HG02938 (cell line): ENCODE measurements around the gene LRRC8B.
"Not testable (repeated sequence)": the region's sequence is repeated elsewhere in the genome, so short reads cannot be mapped to it uniquely, and the experiment has no call there.

Experiments used
- ATAC-seq: cut with Tn5 transposase; IDR thresholded peaks from one replicate; pipeline ENCODE4 v1.9.1; 2021; ENCODE audit warnings: mild to moderate bottlenecking, moderate library complexity; ENCODE audit not compliant: unreplicated experiment

Gene LRRC8B

DNA sequence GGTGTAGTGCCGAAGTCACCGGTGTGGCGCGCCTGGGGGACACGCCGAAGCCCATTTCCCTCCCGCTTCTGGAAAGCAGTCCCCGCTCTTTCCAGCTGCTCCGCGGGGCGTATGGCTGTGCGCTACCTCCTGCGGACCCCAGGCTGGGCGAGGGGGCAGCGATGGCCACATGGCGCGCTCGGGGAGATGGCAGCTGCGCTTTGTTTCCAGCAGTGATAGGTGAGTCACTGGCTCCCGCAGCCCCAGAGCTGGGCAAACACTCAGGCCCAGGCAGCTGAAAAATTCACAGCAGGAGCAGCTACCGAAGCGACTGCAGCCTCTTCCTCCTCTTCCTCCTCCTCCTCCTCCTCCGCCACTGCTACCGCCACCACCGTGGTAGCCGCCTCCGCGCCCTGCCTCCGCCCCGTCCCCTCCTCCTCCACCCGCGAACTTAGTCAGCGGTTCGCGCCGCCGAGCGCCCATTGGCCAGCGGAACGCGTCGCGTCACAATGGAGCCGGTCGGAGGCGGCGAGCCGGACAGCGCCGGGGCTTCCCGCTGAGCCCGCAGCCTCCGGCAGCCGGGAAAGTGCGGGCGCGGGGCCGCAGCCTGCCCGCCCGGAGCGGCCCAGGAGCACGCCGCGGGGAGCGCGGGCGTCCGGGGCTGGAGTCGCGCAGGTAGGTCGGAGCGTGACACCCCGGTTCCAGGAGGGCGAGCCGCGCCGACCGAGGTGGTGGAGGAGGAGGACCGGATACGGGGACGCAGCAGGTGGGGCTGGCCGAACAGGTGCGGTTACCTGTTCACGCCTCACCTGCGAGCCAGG, at the start of gene LRRC8B:
TSS of gene LRRC8B (plus strand) at position 461 of the 800 bp plus-strand sequence. CDS start 57,822 bp downstream, outside the sequence.
- ATAC-seq, result peak; percentile 69

DNA sequence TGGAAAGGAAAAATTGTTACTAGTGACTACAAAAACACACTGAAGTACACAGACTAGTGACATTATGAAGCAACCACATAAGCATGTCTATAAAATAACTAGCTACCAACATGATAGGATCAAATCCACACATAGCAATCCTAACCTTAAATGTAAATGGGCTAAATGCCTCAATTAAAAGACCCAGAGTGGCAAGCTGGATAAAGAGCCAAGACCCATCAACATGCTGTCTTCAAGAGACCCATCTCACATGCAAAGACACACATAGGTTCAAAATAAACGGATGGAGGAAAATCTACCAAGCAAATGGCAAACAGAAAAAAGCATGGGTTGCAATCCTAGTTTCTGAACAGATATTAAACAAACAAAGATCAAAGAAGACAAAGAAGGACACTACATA, 49.4 kb upstream of the LRRC8B start:
- no peak for ATAC-seq

DNA sequence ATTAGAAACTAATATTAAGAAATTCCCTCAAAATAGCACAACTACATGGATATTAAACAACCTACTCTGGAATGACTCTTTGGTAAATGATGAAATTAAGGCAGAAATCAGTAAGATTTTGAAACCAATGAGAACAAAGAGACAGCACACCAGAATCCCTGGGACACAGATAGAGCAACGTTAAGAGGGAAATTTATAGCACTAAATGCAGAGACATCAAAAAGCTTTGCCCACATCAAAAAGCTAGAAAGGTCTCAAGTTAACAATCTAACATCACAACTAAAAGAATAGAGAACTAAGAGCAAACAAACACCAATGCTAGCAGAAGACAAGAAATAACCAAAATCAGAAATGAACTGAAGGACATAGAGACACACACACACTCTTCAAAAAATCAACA, 48.6 kb upstream of the LRRC8B start:
- ATAC-seq, result no peak

DNA sequence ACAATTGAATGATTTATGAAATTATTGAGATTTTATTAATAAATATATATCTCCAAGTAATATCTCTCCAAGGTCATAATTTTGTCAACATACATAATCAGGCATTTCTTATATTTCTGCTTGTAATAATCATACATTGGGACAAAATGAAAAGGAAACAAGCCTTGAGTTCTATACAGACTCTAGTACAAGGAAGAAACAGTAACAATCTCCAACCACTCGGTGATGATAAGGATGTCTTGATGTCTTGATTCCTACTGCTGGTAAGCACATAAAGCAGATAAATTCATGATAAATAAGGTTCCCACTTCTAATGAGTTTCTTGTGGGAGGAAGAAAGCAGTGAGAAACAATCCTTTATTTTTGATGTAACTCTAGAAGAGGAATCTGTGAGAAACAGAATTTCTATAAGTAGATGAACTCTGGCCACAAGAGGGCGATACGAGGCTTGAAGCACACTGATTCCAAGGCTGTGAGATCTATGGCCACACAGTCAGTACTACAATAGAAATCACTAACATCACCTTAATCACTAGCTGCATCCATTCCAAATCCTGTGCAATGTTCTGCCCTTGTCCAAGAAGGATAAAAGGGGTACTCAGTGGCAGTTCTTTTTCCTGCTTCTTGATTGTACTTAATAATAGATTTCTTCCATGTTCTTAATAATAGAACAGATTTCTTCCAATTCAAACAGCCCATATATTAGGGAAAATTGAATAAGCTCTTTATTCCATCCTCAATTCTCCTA, 41.4 kb upstream of the LRRC8B start:
- ATAC-seq, result no peak

DNA sequence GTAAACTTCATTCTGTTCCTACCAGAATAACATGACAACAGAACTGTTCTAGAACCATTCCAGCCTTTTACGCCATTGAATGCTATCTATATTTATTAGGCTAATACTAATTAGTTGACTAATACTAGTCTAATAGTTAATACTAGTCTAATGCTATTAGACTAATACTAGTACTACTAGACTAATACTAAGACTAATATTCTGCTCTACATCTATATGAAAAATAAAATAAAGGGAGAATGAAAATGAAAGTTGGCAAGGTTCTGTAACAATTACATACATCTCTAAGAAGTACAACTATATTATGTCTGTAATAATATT, 40.9 kb upstream of the LRRC8B start:
- ATAC-seq, result no peak

DNA sequence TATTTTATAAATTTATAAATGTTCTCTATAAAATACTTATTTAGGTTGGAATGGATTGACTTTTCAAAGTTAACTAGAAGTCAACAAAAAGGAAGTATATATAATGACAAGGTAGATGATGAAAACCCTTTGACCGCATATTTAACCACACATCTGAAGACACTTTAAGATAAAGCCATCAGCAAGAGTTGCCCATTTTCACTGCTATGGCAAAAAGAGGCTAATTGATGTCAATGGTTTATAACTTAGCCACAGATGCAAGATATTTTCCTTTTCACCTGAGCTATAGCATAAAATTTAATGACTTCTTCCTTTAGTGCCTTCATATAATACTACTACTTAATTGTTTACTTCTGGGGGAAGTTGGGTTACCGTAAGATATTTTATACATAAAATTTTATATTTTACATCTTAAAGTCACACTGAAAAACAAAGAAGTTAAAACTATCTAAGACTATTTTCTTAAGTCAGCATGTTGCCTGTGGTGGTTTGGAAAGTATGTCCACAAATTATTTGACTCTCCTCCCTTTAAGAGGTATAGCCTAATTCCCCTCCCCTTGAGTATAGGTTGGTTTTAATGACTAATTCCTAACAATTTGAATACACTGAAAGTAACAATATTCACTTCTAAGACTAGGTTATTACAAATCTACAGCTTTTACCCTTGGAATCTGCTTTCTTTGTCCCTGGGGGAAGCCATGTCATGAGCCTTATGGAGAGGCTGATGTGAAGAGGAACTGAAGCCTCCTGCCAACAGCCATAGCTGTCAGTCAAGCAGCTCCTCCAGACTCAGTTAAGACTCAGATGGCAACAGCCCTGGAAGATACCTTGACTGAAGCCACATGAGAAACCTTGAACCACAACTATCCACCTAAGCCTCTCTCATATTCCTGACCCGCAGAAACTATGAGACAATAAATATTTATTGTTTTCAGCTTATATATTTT, 40.3 kb upstream of the LRRC8B start:
- no peak for ATAC-seq

DNA sequence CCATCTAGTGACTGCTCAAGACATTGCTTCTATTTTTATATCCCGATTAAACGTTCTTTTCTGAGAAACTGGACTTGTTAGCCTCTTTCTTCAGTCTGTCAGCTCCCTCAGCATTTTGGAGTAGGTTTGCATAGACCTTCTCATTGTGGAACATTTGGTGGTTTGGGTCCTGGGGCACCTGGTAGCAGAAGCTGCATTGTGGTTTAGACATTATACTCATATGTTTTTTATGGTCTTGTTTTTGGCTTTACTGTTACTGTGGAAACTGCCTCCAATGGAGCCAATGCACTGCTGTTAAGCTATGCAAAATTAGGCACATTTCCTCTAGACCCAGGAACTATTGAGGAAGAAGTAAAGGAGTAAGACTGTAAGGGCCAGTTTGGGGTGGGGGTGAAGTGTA, 36.7 kb upstream of the LRRC8B start:
- ATAC-seq, result peak; percentile 75

DNA sequence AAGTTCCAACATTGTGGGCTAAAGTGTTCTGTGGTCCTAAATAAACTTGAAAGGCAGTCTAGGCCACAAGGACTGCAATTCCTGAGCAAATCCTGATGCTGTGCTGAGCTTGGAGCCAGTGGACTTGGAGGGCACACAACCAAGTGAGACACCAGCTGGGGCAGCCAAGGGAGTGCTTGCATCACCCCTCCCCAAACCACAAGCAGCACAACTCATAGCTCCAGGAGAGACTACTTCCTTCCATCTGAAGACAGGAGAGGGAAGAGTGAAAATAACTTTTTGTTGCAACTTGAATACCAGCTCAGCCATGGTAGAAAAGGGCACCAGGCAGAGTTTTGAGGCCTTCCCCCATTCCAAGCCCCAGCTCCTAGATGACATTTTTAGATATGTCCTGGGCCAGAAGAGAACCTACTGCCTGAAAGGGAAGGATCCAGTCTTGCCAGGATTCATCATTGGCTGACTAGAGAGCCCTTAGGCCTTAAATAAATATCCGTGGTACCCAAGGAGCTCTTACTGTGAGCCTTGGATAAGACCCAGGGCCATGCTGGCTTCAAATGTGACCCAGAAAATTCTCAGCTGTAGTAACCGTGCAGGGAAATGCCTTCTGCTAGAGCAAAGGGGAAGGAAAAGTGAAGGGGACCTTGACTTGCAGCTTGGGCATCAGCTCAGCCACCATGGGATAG, 35.4 kb upstream of the LRRC8B start:
- no peak for ATAC-seq

DNA sequence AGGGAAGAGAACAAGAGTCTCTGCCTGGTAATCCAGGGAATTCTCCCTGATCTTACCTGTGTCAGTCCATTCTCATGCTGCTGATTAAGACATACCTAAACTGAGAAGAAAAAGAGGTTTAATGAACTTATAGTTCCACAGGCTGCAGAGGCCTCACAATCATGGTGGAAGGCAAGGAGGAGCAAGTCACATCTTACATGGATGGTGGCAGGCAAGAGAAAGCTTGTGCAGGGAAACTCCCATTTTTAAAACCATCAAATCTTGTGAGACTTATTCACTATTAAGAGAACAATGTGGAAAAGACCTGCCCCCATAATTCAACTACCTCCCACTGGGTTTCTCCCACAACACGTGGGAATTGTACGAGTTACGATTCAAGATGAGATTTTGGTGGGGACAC, 34.2 kb upstream of the LRRC8B start:
- no peak for ATAC-seq

DNA sequence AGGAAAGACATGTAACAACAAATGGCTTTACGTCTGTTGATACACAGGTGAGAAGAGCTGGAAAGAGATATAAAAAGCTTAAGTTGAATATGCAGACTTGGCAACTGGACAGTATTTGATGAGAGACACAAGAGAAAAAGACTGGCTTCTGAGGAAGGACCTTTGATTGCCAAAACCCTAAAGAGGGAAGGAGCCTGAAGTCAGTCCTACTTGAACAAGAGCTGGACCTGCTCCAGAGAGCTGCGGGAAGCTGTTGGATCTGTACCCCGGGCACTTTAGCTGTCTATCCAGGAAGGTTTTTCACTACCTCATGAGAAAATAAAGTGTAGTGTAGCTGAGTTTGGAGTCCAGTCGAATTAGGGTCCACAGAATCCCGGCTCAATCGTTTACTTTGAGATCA, 25.3 kb upstream of the LRRC8B start:
- ATAC-seq, result no peak

DNA sequence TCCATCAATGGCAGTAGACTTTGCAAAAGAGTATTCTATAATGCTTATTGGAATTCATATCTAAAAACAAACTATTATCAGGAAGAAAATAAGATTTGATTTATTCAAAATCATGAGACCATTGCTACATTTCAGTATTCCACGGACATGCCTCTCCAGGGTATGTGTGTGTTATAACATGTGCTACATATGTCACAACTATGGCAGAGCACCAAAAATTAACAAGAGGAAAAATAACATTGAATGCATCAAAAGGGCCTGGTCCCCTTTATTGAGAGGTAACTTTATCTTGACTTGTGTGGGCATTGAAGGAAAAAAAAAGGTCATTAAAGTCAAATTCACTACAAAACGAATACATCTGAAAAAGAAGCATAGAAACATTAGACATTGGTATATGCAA, 22.6 kb upstream of the LRRC8B start:
- ATAC-seq, result no peak

DNA sequence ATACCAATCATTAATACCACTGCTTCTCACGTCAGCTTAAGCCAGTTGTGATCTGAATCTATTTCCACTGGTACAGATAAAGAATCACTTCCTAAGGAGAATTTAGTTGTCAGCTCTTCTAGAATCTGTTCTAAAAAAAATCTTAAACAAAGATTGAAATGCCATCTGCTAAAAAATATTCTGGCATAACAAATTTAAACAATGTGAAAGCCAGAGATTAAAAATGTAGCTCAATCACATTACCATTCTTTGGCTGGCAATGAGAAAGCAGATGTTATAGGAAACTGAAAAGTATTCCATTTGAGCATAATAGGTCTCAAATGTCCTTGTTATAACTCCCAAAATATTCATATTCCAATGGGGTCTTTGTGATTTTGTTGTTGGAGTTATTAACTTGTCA, 21.7 kb upstream of the LRRC8B start:
- ATAC-seq, result no peak

DNA sequence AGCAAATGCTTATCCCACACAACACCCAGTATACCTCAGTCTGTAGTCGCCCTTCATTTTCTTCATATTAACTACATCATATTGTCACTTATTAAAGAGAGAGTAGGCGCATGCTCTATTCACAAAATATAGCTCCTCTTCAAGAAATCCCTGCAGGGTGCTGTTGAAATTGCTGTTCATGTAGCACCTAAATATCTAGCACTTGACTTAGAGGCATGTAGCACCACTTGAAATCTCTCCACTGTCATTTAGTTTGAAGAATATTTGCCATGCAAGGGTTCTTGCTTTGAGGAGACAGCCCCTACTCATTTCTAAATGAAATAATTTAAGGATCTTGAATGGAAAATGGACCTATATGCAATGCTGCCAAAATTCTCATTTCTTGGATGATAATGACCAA, 20.9 kb upstream of the LRRC8B start:
- no peak for ATAC-seq

DNA sequence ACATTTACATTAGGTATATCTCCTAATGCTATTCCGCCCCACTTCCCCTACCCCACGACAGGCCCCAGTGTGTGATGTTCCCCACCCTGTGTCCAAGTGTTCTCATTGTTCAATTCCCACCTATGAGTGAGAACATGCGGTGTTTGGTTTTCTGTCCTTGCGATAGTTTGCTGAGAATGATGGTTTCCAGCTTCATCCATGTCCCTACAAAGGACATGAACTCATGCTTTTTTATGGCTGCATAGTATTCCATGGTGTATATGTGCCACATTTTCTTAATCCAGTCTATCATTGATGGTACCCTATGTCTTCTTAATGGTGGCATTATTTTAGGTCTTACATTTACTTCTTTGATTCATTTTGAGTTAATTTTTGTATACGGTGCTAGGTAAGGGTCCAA, 14.6 kb upstream of the LRRC8B start:
- ATAC-seq, result not testable (repeated sequence)

DNA sequence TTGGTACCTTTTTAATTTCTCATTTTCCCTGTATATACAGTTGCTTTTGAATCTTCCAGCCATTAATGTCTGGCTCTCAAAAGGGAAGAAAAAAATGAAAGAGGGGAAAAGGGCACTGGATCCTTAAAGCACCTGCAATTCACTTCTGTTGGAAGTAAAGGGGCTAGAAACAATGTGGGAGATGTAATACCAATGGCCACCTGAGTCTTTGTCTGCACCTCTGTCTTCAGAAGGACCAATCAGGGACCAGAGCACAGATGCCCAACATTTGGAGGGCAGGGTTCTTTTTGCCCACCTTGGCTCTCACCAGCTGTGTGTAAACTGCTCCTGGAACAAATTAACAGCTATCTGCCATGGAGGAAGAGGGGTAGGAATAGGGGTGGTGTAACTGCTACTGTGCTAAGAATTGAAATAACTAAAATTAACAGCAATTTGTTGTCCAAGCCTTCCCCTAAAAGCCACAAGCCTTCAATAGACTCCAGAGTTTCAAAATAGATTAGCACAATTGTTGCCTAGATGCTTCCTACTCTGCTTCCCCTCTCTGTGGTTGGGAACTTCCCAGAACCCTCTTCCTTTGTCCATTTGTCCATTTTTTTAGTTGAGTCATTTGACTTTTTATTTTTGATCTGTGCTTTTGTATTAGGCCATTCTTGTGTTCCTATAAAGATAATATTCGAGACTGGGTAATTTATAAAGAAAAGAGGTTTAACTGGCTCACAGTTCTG, 11.5 kb upstream of the LRRC8B start:
- no peak for ATAC-seq

DNA sequence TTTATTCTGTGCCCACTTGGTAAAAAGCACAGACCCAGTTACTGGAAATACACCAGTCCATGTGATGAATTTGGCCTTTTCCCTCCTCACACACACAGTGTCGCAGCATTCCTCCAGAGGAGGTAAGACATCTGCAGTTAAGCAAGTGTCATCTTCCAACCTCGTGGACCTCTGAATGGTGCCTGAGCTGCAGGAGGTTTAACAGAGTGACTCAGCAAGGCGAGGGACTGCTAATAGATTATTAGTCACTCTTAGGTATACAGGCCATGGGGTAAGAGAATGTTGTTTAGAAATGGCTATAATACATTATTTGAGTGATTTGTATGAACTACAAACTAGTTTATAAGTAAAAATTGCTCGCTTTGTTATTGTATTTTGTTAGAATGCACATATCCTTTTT, 8.6 kb upstream of the LRRC8B start:
- ATAC-seq, result no peak

DNA sequence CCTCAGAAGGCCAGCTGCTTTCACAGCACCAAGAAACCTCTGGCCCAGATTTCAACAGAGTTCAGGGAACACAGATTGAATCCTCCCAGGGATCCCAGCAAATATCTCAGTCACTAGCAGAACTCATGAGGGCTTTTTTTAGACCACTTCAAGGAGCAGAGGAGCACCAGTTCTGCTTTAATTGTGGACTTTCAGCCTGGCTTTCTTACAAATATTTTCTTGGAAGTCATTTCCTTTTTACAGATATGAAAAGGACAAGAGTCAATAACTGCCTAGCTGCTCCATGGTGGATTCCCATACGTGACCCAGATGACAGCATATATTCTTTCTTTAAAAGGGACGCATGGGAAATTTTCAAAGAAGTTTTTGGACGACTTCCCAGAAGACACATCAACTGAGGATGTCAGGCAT, 6.4 kb upstream of the LRRC8B start:
- ATAC-seq, result no peak

DNA sequence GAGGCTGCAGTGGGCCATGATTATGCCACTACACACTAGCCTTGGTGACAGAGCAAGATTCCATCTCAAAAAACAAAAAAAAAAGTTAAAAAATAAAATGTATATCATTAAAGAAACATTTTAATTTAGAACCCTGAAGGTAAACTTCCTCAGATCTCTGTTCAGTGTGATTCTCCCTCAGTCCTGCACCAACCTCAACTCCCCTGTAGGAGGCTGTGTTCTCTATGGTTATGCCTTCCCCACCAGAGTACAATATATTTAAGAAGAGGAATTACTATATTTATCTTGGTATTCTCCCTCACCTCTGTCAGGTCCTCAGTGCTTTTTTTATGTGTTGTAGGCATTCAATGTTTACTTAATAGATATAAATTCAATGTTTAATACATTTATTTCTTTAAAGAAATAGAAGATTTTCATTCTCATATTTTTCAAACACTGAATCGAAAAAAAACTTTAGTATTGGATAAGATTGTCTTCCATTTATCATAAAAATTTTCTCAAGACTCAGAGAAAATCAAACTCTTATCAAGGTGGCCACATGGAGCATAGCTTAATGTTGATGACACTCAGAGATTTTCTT, 4.8 kb upstream of the LRRC8B start:
- ATAC-seq, result peak; percentile 54

DNA sequence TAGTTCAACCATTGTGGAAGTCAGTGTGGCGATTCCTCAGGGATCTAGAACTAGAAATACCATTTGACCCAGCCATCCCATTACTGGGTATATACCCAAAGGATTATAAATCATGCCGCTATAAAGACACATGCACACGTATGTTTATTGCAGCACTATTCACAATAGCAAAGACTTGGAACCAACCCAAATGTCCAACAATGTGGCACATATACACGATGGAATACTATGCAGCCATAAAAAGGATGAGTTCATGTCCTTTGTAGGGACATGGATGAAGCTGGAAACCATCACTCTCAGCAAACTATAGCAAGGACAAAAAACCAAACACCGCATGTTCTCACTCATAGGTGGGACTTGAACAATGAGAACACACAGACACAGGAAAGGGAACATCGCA, 2.7 kb upstream of the LRRC8B start:
- not testable (repeated sequence) for ATAC-seq
